ENCODE measurements around the gene TFB2M. TPM values are rescaled to one million over a fixed set of nuclear protein-coding genes. Genes with fewer than 3 reads are reported as not detected.
"Not testable (repeated sequence)": the region's sequence is repeated elsewhere in the genome, so short reads cannot be mapped to it uniquely, and the experiment has no call there.

The TFB2M gene
- total and polyA plus RNA-seq, 2 donors: 11.6 to 11.7 TPM

DNA sequence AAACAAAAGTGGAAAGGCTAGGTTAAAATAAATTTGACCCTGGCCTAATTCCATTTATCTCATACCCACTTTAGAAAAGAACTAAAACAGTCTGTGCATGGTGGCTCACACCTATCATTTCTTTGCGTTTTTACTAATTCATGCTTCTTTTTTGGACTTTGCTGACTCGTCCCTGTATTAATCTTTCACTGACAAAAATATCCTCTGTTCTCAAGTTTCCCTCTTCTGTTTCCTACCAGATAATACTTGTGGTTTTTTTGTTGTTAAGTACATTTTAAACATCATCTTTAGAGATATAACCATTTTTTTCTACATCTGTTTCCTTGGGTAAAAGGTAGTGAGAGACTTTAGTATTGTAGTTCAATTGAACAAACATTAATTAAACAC, 11.7 kb upstream of the TFB2M start:
- no peaks in the 10 kb centered on the region for H3K27me3 ChIP-seq (ENCODE audit: control insufficient read depth in 2 of 2, insufficient read depth in 1 of 2, low read length in 1 of 2)
- H3K4me3 ChIP-seq (ENCODE audit: low read length in 2 of 2): no peak overlapping the region
- WGBS: 10% methylated on average over 2 of the region's 2 CpGs
- H3K27ac ChIP-seq (ENCODE audit: low read depth in 1 of 2, low read length in 1 of 2): peak overlapping the region in 1 of 2 donors; percentile 58
- H3K36me3 ChIP-seq (ENCODE audit: control insufficient read depth in 2 of 2, insufficient read depth in 2 of 2, low read length in 1 of 2): peaks cover 3 to 5% of the 10 kb centered on the region in 2 donors
- H3K9me3 ChIP-seq (ENCODE audit: control insufficient read depth in 2 of 2, insufficient read depth in 1 of 2, low read length in 1 of 2): no peaks in the 10 kb centered on the region
- DNase-seq (ENCODE audit: low read depth in 6 of 9, low spot score in 9 of 9): no peak
- peaks cover 0 to 7% of the 10 kb centered on the region in 2 donors for H3K4me1 ChIP-seq (ENCODE audit: control insufficient read depth in 2 of 2, insufficient read depth in 2 of 2, low read length in 2 of 2)

DNA sequence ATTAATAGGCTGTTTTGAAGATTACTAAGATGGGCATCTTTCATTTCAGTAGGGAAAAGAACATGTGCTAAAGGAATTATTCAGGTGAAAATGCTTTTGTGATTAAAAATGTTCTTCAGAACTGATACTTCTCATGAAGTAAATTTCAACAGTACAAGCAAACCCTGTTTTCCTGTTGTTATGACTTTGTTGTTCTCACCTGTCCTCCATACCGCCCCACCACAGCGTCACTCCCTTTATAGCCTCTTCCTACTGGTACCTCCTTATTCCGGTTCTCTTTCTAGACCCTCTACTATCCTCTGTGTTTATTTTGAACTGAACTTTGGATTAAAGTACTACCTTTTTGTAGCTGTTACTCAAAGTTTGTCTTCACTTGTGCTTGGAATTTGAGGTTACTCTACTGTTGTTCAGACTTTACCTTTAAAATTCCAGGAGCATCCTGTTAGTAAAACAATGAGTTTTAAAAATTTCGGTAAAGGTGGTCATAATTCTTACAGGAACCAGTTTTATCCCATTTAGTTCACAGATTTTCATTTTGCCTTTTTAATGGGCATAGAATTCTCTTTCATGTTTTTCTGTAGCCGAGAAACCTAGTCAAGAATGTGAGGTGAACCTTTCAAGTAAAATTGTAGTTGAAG, 11.1 kb upstream of the TFB2M start:
- H3K4me1 ChIP-seq (ENCODE audit: control insufficient read depth in 2 of 2, insufficient read depth in 2 of 2, low read length in 2 of 2): peaks cover 0 to 11% of the 10 kb centered on the region in 2 donors
- H3K36me3 ChIP-seq (ENCODE audit: control insufficient read depth in 2 of 2, insufficient read depth in 2 of 2, low read length in 1 of 2): peaks cover under 1 to 2% of the 10 kb centered on the region in 2 donors
- peak in 2 of 9 donors; percentile 18 to 51 for DNase-seq (ENCODE audit: low read depth in 6 of 9, low spot score in 9 of 9)
- no peaks in the 10 kb centered on the region for H3K27me3 ChIP-seq (ENCODE audit: control insufficient read depth in 2 of 2, insufficient read depth in 1 of 2, low read length in 1 of 2)
- no peaks in the 10 kb centered on the region for H3K9me3 ChIP-seq (ENCODE audit: control insufficient read depth in 2 of 2, insufficient read depth in 1 of 2, low read length in 1 of 2)
- 13% methylated on average over 5 of the region's 5 CpGs for WGBS
- H3K27ac ChIP-seq (ENCODE audit: low read depth in 1 of 2, low read length in 1 of 2): peak overlapping the region in 1 of 2 donors; percentile 58
- no peak overlapping the region for H3K4me3 ChIP-seq (ENCODE audit: low read length in 2 of 2)

DNA sequence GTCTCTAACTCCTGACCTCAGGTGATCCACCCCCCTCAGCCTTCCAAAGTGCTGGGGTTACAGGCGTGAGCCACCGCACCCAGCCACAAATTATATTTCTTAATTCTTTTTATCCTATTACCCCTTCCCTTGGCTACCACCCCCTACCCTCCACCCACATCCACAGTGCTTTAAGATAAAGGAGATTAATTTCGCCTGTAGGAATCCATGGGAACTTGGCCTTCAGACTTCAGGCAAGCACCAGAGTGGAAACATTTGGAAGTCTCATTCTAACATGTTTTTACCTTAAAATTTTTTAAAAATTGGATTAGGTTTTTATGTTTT, 10.6 kb upstream of the TFB2M start:
- peaks cover 0 to 11% of the 10 kb centered on the region in 2 donors for H3K4me1 ChIP-seq (ENCODE audit: control insufficient read depth in 2 of 2, insufficient read depth in 2 of 2, low read length in 2 of 2)
- no peaks in the 10 kb centered on the region for H3K9me3 ChIP-seq (ENCODE audit: control insufficient read depth in 2 of 2, insufficient read depth in 1 of 2, low read length in 1 of 2)
- 90% methylated on average over 3 of the region's 3 CpGs for WGBS
- H3K27ac ChIP-seq (ENCODE audit: low read depth in 1 of 2, low read length in 1 of 2): no peak overlapping the region
- no peak for DNase-seq (ENCODE audit: low read depth in 6 of 9, low spot score in 9 of 9)
- H3K27me3 ChIP-seq (ENCODE audit: control insufficient read depth in 2 of 2, insufficient read depth in 1 of 2, low read length in 1 of 2): no peaks in the 10 kb centered on the region
- no peaks in the 10 kb centered on the region for H3K36me3 ChIP-seq (ENCODE audit: control insufficient read depth in 2 of 2, insufficient read depth in 2 of 2, low read length in 1 of 2)
- H3K4me3 ChIP-seq (ENCODE audit: low read length in 2 of 2): no peak overlapping the region

DNA sequence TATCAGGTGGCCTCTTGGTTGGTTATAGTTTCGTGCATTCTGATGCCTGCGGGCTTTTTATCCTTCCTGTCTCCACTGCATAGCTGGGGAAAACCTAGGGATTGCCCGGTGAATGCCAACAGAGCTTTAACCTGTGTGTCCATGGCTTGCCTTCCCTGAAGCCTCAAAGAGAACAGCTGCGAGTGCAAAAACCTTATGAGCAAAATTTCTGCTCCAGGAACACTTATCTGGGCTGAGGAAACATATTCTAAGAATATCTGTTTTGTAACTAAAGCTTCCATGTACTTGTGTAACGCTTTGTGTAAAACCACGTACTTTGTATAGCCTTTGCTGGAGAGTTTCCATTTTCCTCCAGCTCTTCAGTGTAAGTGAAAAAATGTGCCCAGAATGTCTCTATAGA, 7.4 kb upstream of the TFB2M start:
- WGBS: 32% methylated on average over 6 of the region's 6 CpGs
- Histone ChIP-seq H3K27me3 (ENCODE audit: control insufficient read depth in 2 of 2, insufficient read depth in 1 of 2, low read length in 1 of 2) (no peaks in the 10 kb centered on the region), H3K27ac (ENCODE audit: low read depth in 1 of 2, low read length in 1 of 2) (peak overlapping the region in 1 of 2 donors; percentile 39), H3K36me3 (ENCODE audit: control insufficient read depth in 2 of 2, insufficient read depth in 2 of 2, low read length in 1 of 2) (no peaks in the 10 kb centered on the region), H3K4me1 (ENCODE audit: control insufficient read depth in 2 of 2, insufficient read depth in 2 of 2, low read length in 2 of 2) (peaks cover 6 to 23% of the 10 kb centered on the region in 2 donors), H3K9me3 (ENCODE audit: control insufficient read depth in 2 of 2, insufficient read depth in 1 of 2, low read length in 1 of 2) (no peaks in the 10 kb centered on the region), H3K4me3 (ENCODE audit: low read length in 2 of 2) (no peak overlapping the region)
- no peak for DNase-seq (ENCODE audit: low read depth in 6 of 9, low spot score in 9 of 9)

DNA sequence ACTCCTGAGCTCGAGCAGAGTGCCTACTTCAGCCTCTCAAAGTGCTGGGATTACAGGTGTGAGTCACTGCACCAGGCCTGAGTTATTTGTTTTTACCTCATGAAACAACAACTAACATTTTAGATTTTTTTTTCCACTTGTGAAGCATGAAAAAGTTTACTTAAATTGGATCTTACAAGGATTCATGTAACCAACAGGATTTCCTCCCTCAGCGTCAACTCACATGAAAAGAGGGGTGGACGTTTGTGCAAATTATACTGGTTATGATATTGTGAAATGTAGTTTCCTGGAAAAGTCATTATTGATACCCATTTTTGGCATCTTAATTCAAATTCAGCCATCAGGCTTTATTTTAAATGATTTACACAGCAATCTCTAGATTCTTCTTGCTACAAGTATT, 6.7 kb upstream of the TFB2M start:
- no peak for DNase-seq (ENCODE audit: low read depth in 6 of 9, low spot score in 9 of 9)
- H3K4me1 ChIP-seq (ENCODE audit: control insufficient read depth in 2 of 2, insufficient read depth in 2 of 2, low read length in 2 of 2): peaks cover 6 to 26% of the 10 kb centered on the region in 2 donors
- 45% methylated on average over 3 of the region's 3 CpGs for WGBS
- no peaks in the 10 kb centered on the region for H3K27me3 ChIP-seq (ENCODE audit: control insufficient read depth in 2 of 2, insufficient read depth in 1 of 2, low read length in 1 of 2)
- no peaks in the 10 kb centered on the region for H3K36me3 ChIP-seq (ENCODE audit: control insufficient read depth in 2 of 2, insufficient read depth in 2 of 2, low read length in 1 of 2)
- H3K9me3 ChIP-seq (ENCODE audit: control insufficient read depth in 2 of 2, insufficient read depth in 1 of 2, low read length in 1 of 2): no peaks in the 10 kb centered on the region
- no peak overlapping the region for H3K27ac ChIP-seq (ENCODE audit: low read depth in 1 of 2, low read length in 1 of 2)
- no peak overlapping the region for H3K4me3 ChIP-seq (ENCODE audit: low read length in 2 of 2)

DNA sequence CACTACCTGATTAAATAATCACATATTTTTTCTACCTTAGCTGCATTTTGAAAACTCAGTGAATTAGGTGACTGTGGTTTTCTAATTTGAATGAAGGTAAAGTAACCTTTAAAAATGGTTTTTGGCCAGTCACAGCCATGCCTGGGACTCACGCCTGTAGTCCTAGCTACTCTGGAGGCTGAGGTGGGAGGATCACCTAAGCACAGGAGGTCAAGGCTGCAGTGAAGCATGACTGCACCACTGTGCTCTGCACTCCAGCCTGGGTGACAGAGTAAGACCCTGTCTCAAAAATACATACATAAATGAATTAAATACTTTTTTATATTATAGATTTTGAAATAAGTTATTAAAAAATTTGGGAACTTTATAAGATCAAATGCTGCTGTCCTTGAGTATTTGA, 5.9 kb upstream of the TFB2M start:
- Histone ChIP-seq H3K27ac (ENCODE audit: low read depth in 1 of 2, low read length in 1 of 2) (peak overlapping the region in 1 of 2 donors; percentile 18), H3K9me3 (ENCODE audit: control insufficient read depth in 2 of 2, insufficient read depth in 1 of 2, low read length in 1 of 2) (no peaks in the 10 kb centered on the region), H3K4me1 (ENCODE audit: control insufficient read depth in 2 of 2, insufficient read depth in 2 of 2, low read length in 2 of 2) (peaks cover 6 to 29% of the 10 kb centered on the region in 2 donors), H3K36me3 (ENCODE audit: control insufficient read depth in 2 of 2, insufficient read depth in 2 of 2, low read length in 1 of 2) (no peaks in the 10 kb centered on the region), H3K4me3 (ENCODE audit: low read length in 2 of 2) (no peak overlapping the region), H3K27me3 (ENCODE audit: control insufficient read depth in 2 of 2, insufficient read depth in 1 of 2, low read length in 1 of 2) (no peaks in the 10 kb centered on the region)
- DNase-seq (ENCODE audit: low read depth in 6 of 9, low spot score in 9 of 9): no peak
- WGBS: 98% methylated on average over 1 of the region's 1 CpG

DNA sequence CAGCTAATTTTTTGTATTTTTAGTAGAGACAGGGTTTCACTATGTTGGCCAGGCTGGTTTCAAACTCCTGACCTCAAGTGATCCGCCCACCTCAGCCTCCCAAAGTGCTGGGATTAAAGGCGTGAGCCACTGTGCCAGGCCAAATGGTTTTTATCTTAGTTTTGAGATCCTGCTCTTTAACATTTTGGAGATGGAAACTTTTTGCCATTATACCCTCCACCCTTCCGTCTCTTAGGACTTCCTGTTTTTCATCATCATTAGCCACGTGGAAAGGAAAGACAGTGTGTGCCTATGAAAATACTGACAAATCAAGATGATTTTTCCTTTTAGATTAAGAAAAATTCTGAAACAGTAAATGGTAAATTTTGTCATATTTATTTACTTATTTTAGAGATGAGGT, 5.2 kb upstream of the TFB2M start:
- not testable (repeated sequence) for H3K27ac ChIP-seq (ENCODE audit: low read depth in 1 of 2, low read length in 1 of 2); H3K9me3 ChIP-seq (ENCODE audit: control insufficient read depth in 2 of 2, insufficient read depth in 1 of 2, low read length in 1 of 2); DNase-seq (ENCODE audit: low read depth in 6 of 9, low spot score in 9 of 9); H3K4me3 ChIP-seq (ENCODE audit: low read length in 2 of 2); H3K36me3 ChIP-seq (ENCODE audit: control insufficient read depth in 2 of 2, insufficient read depth in 2 of 2, low read length in 1 of 2); H3K27me3 ChIP-seq (ENCODE audit: control insufficient read depth in 2 of 2, insufficient read depth in 1 of 2, low read length in 1 of 2)
- H3K4me1 ChIP-seq (ENCODE audit: control insufficient read depth in 2 of 2, insufficient read depth in 2 of 2, low read length in 2 of 2): peaks cover 6 to 25% of the 10 kb centered on the region in 2 donors
- WGBS: 66% methylated on average over 4 of the region's 4 CpGs

DNA sequence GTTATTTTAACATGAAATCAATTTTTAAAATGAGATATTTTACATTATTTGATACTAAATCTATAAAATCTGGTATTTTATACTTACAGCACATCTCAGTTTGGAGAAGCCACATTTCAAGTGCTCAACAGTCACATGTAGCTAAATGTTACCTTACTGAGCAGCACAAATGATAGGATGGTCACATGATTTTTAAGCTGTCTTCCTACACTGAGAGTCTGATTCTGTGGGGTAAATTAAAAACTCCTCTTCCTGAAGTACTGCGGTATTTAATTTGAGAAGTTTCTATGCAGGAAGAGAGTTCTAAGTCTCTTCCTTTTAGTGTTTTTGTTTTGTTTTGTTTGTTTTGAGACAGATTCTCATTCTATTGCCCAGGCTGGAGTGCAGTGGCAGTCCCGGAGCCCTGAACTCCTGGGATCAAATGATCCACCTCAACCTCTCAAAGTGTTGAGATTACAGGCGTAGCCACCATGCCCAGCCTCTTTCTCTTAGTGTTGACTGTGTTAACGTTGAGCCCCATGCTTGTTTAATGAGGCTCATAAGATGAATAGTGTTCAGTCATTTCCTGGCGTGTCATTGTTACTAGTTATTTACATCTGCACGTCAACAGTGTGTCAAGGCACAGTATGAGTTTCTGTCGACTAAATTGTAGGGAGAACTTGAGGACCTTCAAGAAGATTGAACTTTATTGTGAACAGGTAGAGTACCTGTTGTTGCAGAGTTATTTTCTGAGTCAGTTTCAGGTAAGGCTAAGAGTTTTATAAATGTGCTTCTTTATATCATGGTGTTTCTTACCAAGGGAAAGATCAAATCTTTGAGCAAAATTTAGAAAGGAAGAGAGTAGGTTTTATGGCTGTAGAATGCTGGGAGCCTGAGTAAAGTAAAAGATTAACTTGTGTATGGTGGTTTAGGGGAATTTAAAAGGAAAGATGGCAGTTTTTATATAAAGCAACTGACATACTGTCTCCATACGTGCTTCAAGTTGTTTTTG, 3.5 kb upstream of the TFB2M start:
- peak in 2 of 9 donors; percentile 9 to 40 for DNase-seq (ENCODE audit: low read depth in 6 of 9, low spot score in 9 of 9)
- WGBS: 36% methylated on average over 8 of the region's 8 CpGs
- Histone ChIP-seq H3K9me3 (ENCODE audit: control insufficient read depth in 2 of 2, insufficient read depth in 1 of 2, low read length in 1 of 2) (no peaks in the 10 kb centered on the region), H3K27ac (ENCODE audit: low read depth in 1 of 2, low read length in 1 of 2) (peak overlapping the region; percentile 72 to 81), H3K4me3 (ENCODE audit: low read length in 2 of 2) (no peak overlapping the region), H3K27me3 (ENCODE audit: control insufficient read depth in 2 of 2, insufficient read depth in 1 of 2, low read length in 1 of 2) (no peaks in the 10 kb centered on the region), H3K4me1 (ENCODE audit: control insufficient read depth in 2 of 2, insufficient read depth in 2 of 2, low read length in 2 of 2) (peaks cover 15 to 34% of the 10 kb centered on the region in 2 donors), H3K36me3 (ENCODE audit: control insufficient read depth in 2 of 2, insufficient read depth in 2 of 2, low read length in 1 of 2) (no peaks in the 10 kb centered on the region)

DNA sequence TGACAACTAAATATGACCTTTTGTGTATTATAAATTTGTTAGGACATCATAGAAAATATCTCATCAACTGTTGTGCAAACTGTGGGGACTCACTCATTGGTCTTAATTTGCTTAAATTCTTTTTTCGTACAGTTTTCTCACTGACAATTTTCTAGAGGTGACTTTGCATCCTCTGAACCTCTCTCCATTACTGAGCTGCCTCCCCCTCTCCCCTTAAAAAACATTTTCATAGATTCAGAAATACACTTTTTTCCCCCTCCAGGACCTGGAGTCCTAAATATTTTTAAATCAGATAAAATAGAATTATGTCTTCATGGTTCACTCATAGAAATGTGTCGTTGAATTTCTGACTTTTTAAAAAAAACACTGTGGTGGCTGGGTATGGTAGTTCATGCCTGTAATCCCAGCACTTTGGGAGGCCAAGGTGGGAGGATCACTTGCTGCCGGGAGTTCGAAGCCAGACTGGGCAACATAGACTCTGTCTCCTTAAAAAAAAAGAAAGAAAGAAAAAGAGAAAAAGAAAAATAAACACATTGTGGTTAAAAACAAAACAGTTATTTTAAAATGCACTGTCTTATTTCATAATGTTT, 1.7 kb upstream of the TFB2M start:
- 50% methylated on average over 4 of the region's 4 CpGs for WGBS
- H3K9me3 ChIP-seq (ENCODE audit: control insufficient read depth in 2 of 2, insufficient read depth in 1 of 2, low read length in 1 of 2): no peaks in the 10 kb centered on the region
- peak overlapping the region; percentile 79 to 86 for H3K4me3 ChIP-seq (ENCODE audit: low read length in 2 of 2)
- H3K36me3 ChIP-seq (ENCODE audit: control insufficient read depth in 2 of 2, insufficient read depth in 2 of 2, low read length in 1 of 2): peaks cover 2 to 3% of the 10 kb centered on the region in 2 donors
- no peak for DNase-seq (ENCODE audit: low read depth in 6 of 9, low spot score in 9 of 9)
- no peaks in the 10 kb centered on the region for H3K27me3 ChIP-seq (ENCODE audit: control insufficient read depth in 2 of 2, insufficient read depth in 1 of 2, low read length in 1 of 2)
- H3K27ac ChIP-seq (ENCODE audit: low read depth in 1 of 2, low read length in 1 of 2): no peak overlapping the region
- peaks cover 15 to 34% of the 10 kb centered on the region in 2 donors for H3K4me1 ChIP-seq (ENCODE audit: control insufficient read depth in 2 of 2, insufficient read depth in 2 of 2, low read length in 2 of 2)

All from thymus (tissue), 11 donors.